HG02588 (cell line): ENCODE measurements around the gene TNNC1.

Source experiments
- ATAC-seq: cut with Tn5 transposase; IDR thresholded peaks from one replicate; pipeline ENCODE4 v1.9.1; 2021; ENCODE audit warnings: mild to moderate bottlenecking, moderate library complexity; ENCODE audit not compliant: unreplicated experiment

Gene TNNC1

GRCh38 chr3:52484680-52485461 is 31.0 kb upstream of the TNNC1 start:
- ATAC-seq = no peak

- ATAC-seq = no peak
Measured at GRCh38 chr3:52483577-52484381, 29.9 kb upstream of the TNNC1 start.

- no peak for ATAC-seq
Measured at GRCh38 chr3:52483081-52483480, 29.2 kb upstream of the TNNC1 start.

GRCh38 chr3:52481819-52482521 is 28.1 kb upstream of the TNNC1 start:
- ATAC-seq = no peak

DNA sequence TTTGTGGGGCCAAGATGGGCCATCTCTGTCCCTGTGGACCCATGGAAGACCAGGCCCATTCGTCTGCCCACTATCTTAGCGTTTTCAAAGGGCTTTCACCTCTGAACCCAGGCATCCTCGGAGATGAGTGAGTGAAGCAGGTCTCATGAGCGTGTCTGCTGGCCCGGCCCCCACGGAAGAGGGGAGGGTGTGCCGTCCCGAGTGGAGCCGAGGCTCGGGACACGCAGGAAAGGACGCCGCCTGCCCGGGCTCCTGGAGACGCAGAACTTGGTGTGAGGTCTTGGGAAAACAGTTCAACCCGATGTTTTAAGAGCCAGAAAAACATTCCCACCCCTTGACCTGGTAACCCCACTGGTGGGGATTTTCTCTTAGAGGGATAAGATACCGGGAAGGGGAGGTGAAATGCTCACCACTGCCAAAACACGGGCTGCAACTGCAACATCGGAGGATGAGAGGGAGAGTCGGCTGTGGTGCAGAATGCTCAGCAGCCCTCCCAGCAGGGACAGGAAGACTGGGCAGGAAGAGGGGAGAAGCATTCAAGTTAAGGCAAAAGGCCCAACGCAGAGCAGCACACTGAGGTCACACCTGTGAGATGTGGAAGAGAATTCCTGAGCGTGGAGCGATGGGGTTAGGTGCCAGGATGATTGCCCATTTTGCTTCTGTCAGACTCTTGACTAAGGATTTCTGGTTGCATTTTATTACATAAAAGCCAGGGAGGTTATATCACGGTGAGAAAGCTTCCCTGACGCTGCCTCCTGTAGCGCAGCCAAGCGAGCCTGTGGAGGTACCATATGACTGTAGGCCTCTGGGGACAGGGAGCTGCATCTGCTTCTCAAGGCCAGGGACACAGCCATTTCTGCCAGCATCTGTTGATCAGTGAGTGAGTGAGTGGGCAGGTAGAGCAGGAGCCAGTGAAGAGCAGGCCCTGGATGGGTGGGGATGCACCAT is 27.2 kb upstream of the TNNC1 start:
- no peak for ATAC-seq

- ATAC-seq = no peak
Measured at GRCh38 chr3:52479877-52480575, 26.2 kb upstream of the TNNC1 start.

DNA sequence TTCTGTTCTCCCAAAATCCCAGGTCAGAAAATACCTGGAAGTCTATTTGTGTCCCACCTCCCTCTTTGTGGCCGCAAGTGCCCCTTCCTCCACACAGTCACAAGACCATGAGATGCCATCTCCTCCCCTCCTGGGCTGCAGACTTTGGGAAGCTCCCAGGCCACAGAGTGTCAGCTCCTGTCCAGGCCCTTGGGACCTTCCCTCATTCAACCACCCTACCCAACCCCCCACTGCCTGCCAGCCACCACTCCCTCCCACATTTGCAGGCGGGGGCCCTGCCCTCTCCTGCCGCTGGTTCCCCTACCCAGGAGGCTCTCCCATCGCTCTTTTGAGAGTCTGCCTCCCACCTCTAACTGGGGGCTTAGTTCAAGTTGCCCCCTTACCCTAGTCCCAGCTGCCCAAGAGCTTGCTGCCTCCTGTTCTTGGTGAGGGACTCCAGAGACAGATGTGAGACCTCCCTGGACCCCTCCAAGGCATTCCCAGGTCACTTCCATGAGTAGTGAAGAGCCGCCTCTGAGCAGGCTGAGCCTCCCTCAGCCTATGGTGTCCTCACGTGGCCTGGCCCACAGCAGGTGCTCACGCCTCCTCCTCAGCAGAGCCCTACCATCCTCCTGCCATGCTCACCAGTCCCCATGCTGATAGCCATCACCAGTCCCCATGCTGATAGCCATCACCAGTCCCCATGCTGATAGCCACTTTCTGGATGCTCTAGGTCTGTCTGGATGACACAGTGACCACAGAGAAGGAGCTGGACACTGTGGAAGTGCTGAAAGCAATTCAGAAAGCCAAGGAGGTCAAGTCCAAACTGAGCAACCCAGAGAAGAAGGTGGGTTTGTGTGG is 25.4 kb upstream of the TNNC1 start:
- ATAC-seq = no peak

- ATAC-seq = no peak
Measured at GRCh38 chr3:52477796-52478095, 23.9 kb upstream of the TNNC1 start.

DNA sequence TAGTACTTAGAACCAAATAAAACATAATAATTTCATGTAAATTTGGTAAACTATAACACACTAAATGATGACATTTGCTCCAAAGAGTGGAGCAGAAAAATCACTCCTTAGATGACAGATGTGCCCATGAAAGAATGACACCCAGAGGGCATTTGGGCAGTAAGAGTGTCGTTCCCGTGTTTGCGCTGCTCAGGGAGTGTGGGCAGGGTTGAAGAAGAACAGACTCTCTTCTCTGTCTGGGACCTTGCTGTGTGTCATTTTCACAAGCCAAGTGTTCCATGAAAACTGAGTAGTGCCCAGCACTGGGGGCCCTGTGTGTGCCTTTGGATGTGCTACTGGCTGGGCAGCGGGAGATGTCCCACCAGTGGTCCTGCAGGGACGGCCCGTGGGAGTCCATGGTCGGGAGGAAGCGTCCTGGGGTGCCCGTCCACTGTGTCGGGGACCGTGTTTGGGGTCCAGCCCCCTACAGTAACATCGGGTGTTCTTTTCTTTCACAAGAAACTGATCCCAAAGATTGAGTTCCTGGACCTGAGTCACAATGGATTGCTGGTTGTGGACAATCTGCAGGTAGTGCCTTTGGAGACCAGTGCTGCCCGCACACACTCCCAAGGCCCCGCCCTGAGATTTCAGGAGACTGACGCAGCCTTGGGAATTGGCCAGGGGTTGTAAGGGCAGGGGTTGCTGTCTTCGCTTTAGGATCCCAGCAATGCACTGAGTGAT is 23.4 kb upstream of the TNNC1 start:
- no peak for ATAC-seq

DNA sequence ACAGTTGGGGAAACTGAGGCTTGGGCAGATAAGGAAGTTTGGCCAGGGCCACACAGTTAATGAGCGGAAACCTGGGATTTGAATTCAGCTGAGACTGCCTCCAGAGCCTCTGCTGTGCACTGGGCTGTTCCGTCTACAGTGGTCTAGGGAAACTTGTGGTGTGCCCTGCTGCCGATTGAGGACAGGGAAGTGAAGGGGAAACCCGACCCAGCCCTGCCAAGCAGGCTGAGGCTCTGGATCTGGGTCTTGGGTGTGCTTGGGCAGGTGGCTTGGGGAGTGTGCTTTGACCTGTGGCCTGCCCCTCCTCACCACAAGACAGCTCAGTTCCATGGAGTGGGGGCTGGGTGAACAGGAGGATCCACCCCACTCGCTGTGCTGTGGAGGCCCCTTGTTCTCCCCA is 19.2 kb upstream of the TNNC1 start:
- ATAC-seq = no peak

- ATAC-seq = no peak
Measured at GRCh38 chr3:52472239-52473000, 18.6 kb upstream of the TNNC1 start.

DNA sequence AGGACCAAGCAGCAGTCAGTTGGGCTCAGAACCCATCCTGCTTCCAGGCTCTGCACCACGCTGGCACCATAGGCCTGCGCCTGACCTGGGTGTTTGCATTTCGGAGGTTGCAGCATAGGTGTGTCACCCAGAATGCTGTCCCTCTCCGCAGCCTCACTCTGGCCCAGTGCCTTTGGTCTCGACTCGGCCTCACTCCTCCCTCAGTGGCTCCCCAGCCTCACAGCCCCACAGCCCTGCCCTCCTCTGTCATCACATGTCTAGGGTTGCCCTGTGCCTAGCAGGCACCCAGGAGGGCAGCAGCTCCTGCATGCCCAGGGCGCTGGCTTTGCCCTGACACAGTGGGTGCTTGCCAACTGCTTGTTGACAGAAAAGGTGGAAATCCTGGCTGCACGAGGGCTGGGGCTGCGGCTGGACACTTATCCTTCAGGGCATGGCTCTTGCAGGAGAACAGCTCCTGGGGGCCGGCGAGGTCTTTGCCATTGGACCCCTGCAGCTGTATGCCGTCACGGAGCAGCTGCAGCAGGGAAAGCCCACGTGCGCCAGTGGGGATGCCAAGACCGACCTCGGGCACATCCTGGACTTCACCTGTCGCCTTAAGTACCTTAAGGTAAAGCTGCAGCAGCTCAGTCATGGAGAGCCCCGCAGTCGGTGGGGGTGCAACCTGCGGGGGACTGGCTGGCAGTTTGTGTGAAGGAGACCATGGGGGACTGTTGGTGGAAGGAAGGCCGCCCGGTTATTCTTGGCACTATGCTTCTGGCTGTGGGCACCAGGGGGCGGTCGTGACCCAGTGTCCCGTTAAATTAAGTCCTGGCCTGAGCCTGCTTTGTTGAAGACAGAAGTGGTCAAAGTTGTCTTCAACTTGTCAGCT is 17.8 kb upstream of the TNNC1 start:
- no peak for ATAC-seq

GRCh38 chr3:52470920-52471319 is 17.1 kb upstream of the TNNC1 start:
- no peak for ATAC-seq

GRCh38 chr3:52469001-52469400 is 15.2 kb upstream of the TNNC1 start:
- no peak for ATAC-seq

DNA sequence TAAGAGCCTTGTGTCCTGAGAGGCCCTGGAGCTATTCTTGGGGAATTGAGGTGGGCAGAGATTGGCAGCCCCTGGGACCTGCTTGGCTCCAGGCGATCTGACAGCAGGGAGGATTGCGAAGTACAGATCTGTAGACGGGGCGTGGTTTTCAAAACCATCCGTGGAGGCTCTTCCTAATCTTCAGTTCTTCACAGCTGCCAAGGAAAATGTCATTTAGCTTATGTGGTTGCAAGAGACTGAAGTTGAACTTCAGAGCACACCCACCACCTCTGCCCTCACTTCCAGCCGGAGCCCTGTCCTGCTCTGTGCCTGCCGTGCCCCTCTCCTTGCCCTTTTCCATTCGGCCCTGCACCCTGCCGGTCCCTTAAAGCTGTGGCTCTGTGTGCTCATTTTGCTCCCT is 14.5 kb upstream of the TNNC1 start:
- no peak for ATAC-seq

DNA sequence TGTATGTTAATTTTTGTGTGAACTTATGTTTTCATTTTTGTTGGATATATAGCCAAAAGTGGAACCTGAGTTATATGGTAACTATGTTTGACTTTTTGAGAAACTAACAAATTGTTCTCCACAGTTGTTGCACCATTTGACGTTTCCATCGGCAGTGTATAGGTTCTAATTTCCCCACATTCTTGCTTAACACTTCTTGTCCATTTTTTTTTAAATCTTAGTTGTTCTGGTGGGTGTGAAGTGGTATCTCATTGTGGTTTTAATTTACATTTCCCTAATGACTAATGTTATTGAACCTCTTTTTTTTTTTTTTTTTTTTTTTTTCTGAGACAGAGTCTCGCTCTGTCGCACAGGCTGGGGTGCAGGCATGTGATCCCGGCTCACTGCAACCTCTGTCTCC is 9.6 kb upstream of the TNNC1 start:
- ATAC-seq = no peak

- ATAC-seq = no peak
Measured at GRCh38 chr3:52461874-52462273, 8.0 kb upstream of the TNNC1 start.
